Kidney (tissue), 14 donors: Measurements from ENCODE around the gene CNTN5. TPM values are rescaled to one million over a fixed set of nuclear protein-coding genes. Genes with fewer than 3 reads are reported as not detected.
A peak's percentile ranks its signal among the peaks of the same experiment; 100 is the strongest.

Experiments used
- DNase-seq, 5 donors: peaks; one replicate each; pipeline ENCODE4 v3.0.0-alpha.2; 2013 to 2020
- FAIRE-seq: peaks from 2 replicates; lab custom pipeline; 2012; peaks lifted over from hg19 to GRCh38; lab: Jason Lieb, UNC
- H3K27ac ChIP-seq, 2 donors: one replicate each; pipeline ENCODE4 v1.7.0; 2013; ENCODE audit warnings: low read depth in 2 of 2, low read length in 2 of 2, inconsistent platforms in 1 of 2
- H3K27me3 ChIP-seq: one replicate; pipeline ENCODE4 v1.7.1; 2013; ENCODE audit warnings: low read length, inconsistent platforms; ENCODE audit not compliant: control insufficient read depth, insufficient read depth
- H3K36me3 ChIP-seq, 3 donors: one replicate each; pipeline versions ENCODE4 v1.7.0 to v1.7.1; 2013; ENCODE audit warnings: low read length in 3 of 3, control low read depth in 1 of 3, inconsistent platforms in 1 of 3; ENCODE audit not compliant: insufficient read depth in 3 of 3, control insufficient read depth in 2 of 3
- H3K4me1 ChIP-seq, 3 donors: one replicate each; pipeline versions ENCODE4 v1.7.0 to v1.7.1; 2013; ENCODE audit warnings: low read length in 3 of 3, inconsistent platforms in 1 of 3, low read depth in 1 of 3; ENCODE audit not compliant: control insufficient read depth in 2 of 3, insufficient read depth in 2 of 3
- H3K4me3 ChIP-seq, 3 donors: one replicate each; pipeline versions ENCODE4 v1.7.0 to v1.8.1; 2013; ENCODE audit warnings: low read length in 3 of 3, control low read depth in 1 of 3, inconsistent platforms in 1 of 3
- H3K9ac ChIP-seq, 3 donors: one replicate each; pipeline versions ENCODE4 v1.7.0 to v1.7.1; 2013; ENCODE audit warnings: low read length in 3 of 3, control low read depth in 1 of 3, inconsistent platforms in 1 of 3
- H3K9me3 ChIP-seq, 3 donors: one replicate each; pipeline versions ENCODE4 v1.7.0 to v1.7.1; 2013; ENCODE audit warnings: low read length in 3 of 3, control low read depth in 1 of 3, inconsistent platforms in 1 of 3; ENCODE audit not compliant: control insufficient read depth in 2 of 3, insufficient read depth in 1 of 3
- CTCF ChIP-seq: IDR thresholded peaks from 3 replicates; pipeline ENCODE4 v1.5.1; 2012; ENCODE audit warnings: mild to moderate bottlenecking, moderate library complexity, borderline replicate concordance; ENCODE audit not compliant: insufficient read depth; ENCODE audit errors: extremely low read depth
- intact Hi-C: fragments of 100-400 bp; cut with DNase I; formaldehyde crosslinking; loops from one replicate; pipeline ENCODE4 v1.11.1; 2022
- polyA plus RNA-seq: library from polyadenylated mRNA; stranded (reverse); fragments of 350-450 nt; fragmentation: Illumina TruSeq; extraction: RNeasy Lipid Tissue Mini Kit (QIAGEN cat#74804); gene quantifications from one replicate; pipeline ENCODE4 v1.2.3, GENCODE V29; 2014; ENCODE audit warnings: low read depth, low replicate concordance; ENCODE audit not compliant: insufficient read depth
- total RNA-seq: library from RNA; stranded (reverse); fragmentation: NEBNext Ultra II Directional; extraction: Animal tissue kit (Norgen Biotek cat#: 25700); gene quantifications from one replicate; pipeline ENCODE4 v1.2.1, GENCODE V29; 2021
- donor health status: control.
- donor health status: control.
- donor health status: control.
- donor health status: control.
- donor health status: control.
- donor health status: DM: yes; HTN: yes; CAD: no.
- donor health status: Normal renal cell carcinoma (clear cell type).

CNTN5 gene
- total and polyA plus RNA-seq, 2 donors from 2014 or later = 0.11 to 0.66 TPM

GRCh38 chr11:99841885-99842284 is 821.1 kb downstream of the CNTN5 start:
- intact Hi-C loops = no loop called here
- no peak for FAIRE-seq
- H3K27ac ChIP-seq = no peak overlapping the region

DNA sequence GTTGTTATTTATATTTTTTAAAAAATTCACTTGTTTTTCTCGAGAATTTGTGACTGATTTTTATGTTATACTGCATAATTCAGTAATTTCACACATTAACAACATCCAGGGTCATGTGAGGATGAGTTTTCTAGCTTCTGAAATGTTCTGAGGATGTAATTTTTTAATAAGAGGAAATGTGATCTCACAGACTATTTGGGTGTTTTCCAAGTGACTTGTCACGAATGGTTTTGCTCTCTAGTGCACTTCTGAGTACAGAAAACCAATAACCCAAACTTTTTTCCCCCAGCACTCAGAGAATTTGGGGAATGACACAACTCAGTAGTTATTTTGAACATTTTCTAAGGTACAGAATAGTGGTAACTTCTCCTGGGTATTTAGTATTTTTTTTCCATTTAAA is 845.2 kb downstream of the CNTN5 start:
- FAIRE-seq (no peak), DNase-seq (peak in 1 of 5 donors; percentile 20)
- H3K4me3 ChIP-seq = no peak overlapping the region
- no peak overlapping the region for H3K9ac ChIP-seq
- intact Hi-C loops = no loop called here
- no peaks in the 10 kb centered on the region for H3K27me3 ChIP-seq
- no peak for TF ChIP-seq CTCF
- no peaks in the 10 kb centered on the region for H3K4me1 ChIP-seq
- no peaks in the 10 kb centered on the region for H3K9me3 ChIP-seq
- H3K27ac ChIP-seq = no peak overlapping the region
- H3K36me3 ChIP-seq = no peaks in the 10 kb centered on the region

More at GRCh38 chr11:99841885-99842284, 821.1 kb downstream of the CNTN5 start:
- TF ChIP-seq CTCF = no peak
- no peak for DNase-seq
- H3K36me3 ChIP-seq = no peaks in the 10 kb centered on the region
- no peaks in the 10 kb centered on the region for H3K27me3 ChIP-seq
- H3K9me3 ChIP-seq = no peaks in the 10 kb centered on the region
- H3K4me1 ChIP-seq = no peaks in the 10 kb centered on the region
- no peak overlapping the region for H3K9ac ChIP-seq
- no peak overlapping the region for H3K4me3 ChIP-seq

GRCh38 chr11:99881610-99882009 is 860.9 kb downstream of the CNTN5 start:
- H3K27ac ChIP-seq = no peak overlapping the region
- H3K4me1 ChIP-seq = no peaks in the 10 kb centered on the region
- TF ChIP-seq CTCF = no peak
- no peak for FAIRE-seq
- no peaks in the 10 kb centered on the region for H3K36me3 ChIP-seq
- DNase-seq = peak in 2 of 5 donors; percentile 29 to 32
- no peaks in the 10 kb centered on the region for H3K9me3 ChIP-seq
- no peaks in the 10 kb centered on the region for H3K27me3 ChIP-seq
- intact Hi-C loops = no loop called here
- H3K9ac ChIP-seq = no peak overlapping the region
- no peak overlapping the region for H3K4me3 ChIP-seq

- intact Hi-C loops = no loop called here
- FAIRE-seq (no peak), DNase-seq (no peak)
- Histone ChIP-seq H3K9ac (no peak overlapping the region), H3K27ac (no peak overlapping the region), H3K4me1 (no peaks in the 10 kb centered on the region), H3K36me3 (no peaks in the 10 kb centered on the region), H3K4me3 (no peak overlapping the region), H3K27me3 (no peaks in the 10 kb centered on the region), H3K9me3 (no peaks in the 10 kb centered on the region)
- no peak for TF ChIP-seq CTCF
Observed at GRCh38 chr11:99884750-99885149, 864.0 kb downstream of the CNTN5 start.
